Measurements from ENCODE around the gene PDCD11.

Gene PDCD11

DNA sequence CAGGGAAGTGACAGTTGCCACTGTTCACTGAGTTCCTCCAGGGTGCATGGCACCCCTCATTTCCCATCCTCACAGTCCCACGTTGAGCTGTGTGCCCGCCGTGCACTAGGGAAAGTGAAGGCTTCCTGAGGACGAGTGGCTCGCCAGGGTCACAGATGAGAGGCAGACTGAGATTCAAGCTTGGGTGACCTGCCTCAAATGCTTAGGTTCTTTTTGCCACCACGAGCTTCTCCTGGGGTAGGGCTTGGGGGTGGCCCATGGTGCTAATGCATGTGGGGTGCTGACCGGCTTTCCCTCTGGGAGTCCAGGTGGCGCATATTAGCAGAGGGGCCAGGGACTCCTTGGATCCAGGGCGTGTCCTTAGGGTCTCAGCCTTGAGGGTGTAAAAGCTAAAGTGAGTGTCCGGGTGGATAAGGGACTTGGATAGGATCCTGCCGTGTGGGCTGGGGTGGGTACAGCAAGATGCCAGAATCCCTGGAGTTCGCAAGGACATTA lies 53.8 kb downstream of the PDCD11 start:
- no peak for FAIRE-seq

DNA sequence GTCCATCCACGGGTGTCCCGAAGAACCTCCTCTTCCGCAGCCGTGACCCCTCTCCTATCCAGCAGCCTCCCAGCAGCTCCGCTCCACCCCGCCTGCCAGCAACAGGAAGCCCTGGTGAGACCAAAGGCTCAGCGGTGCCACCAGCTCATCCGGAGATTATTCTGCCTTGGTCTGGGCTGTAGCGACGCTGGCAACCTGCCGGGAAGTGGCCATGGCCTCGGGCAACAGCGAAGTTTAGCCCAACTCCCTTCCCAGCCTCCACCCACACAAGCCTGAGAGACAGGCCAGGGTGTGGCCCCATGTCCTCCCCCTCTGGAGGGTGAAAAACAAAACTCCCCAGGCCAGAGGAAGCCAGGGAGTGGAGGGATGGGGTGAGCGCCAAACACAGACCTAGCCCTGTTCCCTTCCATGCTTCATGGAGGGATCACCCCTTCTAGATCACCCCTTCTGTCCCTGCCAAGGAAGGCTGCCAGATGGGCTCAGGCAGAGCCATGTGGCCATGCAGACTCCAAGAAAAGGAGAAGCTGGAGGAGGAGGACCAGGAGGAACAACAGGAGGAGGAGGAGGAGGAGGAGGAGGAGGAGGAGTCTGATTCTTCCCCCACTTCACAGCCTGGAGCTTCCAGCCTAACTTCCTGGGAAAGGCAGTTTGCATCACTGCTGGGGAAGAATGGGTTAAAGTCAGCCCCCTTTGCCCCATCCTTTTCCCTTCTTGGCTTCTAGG lies 54.8 kb downstream of the PDCD11 start:
- FAIRE-seq: no peak

DNA sequence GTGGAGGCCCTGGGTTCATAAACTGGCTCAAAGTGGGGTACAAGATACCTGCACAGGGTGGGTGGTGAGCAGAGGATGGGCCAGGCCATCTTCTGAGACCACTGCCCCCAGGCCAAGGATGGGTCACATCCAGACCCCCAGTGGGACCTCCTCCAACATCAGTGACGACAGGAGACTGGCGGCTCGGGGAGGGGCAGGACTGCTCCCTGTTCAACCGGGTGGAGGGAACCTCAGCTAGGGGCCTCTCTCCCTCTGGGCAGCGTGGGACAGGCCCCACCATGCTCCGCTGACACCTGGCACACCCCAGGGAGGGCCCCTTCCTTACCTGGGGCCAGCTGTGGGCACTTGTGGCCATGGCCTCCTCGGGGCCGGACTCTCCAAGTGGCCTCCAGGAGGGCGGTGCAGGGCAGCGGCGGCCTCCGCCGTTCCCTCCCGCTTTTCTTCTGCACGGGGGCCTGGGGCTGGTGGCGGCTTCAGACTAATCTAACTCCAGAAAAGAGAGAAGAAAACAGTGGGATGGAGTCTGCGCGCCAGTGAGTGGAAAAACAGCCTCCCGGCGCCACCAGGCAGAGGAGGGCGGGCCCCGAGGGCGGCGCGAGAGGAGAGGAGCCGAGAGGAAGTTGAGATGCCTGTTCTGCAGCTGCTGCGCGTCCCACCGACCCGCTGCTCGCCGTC lies 55.5 kb downstream of the PDCD11 start, which contains the start of gene CALHM2:
Gene CALHM2 (minus strand): TSS at position 540 of the 675 bp plus-strand sequence. CDS start 2,429 bp downstream, outside the sequence.
- FAIRE-seq: no peak

DNA sequence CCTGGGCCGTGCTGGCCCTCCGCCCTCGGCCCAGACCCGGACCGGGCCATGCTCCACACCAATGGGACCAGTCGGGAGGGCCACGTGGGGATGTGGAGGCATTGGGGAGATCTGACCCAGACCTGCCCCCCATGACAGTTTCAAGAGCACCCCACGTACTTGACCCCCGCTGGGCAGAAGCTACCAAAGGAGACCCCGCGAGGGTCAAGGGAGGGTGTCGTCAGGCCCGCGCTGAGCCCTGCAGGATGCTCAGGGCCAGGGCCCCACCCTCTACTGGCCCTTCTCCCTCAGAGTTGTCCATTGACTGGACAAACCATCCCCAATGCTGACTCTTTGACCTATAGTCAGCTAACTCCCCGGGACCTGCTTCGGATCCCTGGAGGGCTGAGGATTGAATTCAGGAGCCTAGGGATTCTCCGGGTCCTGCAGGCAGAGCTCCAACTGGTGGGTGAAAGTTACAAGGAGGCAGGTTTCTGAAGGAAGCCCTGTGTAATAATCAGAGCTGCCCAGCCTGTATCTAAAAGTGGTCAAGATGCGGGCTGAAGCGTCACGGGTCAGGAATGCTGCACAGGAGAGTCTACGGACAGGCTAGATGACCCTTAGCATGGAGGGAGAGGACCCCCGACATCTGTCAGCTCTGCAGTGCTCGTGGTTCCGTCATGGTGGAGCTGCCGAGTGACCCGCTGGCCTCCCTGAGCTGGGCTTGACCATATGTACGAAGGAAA lies 56.2 kb downstream of the PDCD11 start:
- FAIRE-seq: no peak

DNA sequence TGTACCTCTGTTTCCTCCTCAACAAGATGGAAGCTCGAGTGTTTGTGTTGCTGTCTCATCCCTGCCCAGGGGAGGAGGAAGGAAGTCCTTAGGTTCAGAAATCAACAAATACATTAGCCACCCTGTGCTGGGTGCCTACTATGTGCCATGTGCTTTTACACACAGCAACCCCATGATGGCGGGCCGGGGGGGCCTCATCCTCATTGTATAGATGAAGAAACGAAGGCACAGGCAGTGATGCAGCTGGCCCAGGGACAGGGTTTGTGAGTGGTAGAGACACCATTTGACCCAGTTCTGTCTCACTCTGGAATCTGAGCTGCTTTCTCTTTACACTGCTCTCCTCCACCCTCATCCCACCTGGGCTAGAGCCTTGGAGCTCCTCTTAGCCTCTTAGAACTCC lies 57.6 kb downstream of the PDCD11 start:
- FAIRE-seq: no peak

DNA sequence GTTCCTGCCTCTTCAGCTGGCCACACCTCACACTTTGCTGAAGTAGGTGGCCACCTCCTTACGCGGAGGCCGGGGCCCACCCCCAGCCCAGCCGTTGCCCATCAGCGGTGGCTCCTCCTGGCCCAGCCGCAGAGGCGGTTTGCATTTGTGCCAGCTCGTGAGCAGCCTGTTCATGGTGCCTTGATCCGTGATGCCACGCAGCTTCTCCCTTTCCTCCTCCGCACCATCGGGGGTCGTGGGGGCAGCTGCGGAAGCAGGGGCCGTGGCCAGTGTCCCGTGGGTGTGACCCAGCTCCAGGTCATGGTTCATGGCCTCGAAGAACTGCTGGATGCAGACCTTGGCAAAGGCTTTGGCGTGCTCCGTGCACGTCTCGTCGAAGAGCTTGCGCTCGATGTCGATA lies 58.8 kb downstream of the PDCD11 start:
- no peak for FAIRE-seq

DNA sequence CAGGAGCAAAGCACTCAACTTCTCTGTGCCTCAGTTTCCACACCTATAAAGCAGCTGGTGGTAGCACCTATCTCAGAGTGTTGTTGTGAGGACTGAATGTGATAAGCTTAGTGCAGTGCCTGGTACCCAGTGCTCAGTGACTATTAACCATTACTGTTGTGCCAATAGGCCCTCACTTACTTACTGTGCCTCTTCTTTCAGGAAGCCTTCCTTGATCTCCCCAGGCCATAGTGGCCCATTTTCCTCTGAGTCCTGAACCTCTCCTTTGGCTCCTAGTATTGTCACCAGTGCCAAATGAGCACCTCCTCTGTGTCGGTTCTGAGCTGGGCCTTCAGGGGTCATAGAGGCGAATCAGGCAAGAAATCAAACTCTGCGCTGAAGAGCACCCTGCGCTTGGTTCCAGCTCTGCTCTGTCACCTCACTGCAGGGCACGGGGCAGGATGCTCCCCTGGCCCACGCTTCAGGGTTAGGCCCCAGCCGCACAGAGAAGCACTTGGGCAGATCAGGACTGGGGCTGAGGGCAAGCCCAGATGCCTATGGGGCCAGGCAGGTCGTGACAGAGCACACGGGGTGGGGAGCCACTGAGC lies 59.7 kb downstream of the PDCD11 start:
- no peak for FAIRE-seq

DNA sequence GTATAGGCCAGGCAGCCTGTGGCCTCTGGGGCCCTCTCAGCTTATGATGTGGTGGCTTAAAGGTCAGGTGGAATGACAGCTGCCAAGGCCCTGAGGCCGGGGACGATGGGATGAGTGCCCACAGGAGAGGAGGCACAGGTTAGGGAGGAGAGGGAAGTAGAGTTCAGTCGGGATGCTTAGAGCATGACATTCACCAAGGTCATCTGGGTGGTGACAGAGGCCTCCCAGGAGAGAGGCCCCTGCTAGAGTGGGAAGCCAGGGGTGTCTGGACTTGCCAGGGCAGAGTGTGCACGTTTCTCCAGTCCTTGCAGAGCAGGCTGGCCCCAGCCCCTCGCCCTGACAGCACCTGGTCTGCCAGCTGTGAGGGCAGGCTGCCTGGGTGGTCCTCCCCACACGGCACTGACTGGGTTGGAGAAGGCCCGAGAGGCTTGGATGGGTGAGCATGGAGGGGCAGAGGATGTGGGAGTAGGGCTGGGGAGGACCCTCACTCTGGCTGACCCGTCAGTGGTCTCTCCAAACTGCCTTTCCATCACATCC lies 60.8 kb downstream of the PDCD11 start:
- no peak for FAIRE-seq

DNA sequence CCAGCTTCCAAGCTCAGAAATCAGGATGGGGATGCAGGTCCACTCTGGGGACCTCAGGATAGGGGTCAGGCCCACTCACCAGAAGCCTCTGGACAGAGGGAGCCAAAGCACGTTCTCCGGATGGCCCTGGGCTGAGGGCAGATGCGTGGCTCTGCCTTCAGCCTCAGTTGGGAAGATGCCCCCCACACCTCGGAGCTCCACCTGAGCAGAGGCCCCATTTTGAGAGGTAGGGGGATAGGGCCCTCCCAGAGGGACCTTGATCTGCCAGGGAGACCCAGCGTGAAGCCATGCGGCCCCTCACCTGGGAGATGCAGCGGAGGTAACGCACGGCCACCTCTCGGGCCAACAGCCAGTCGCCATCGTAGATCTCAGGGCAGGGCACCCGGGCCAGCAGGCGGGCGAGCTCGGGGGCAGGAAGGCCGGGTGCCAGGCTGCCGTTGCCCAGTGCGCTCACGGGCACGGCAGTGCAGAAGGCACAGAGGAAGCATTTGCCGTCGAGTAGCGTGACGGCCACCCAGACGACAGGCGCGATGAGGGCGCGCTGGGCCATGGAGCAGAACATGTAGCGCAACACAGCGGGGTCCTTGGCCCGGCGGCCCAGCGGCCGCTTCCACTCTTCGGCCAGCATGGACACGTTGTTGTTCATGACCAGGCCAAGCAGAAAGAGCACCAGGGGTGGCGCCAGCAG lies 61.6 kb downstream of the PDCD11 start:
- FAIRE-seq: no peak

DNA sequence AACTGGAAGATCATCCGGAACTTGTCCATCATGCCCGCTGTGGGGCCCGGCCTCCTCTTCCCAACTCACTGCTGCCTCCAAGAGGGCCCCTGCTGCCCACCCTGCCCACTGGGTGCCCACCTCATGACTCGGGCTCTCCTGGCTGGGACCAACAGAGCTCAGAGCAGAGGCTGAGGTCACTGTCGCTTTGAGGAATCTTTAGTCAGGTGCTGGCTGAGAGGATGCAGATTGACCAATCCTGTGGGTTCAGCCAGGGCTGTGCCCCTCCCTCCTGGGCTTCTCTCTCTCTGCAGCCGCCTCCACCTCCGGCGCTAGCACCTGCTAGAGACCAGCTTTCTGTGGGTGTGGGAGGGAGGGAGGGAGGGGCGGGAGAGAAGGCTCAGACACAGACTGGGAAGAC lies 62.3 kb downstream of the PDCD11 start, which contains the start of gene CALHM1:
Gene CALHM1 (minus strand): TSS at position 181 of the 400 bp plus-strand sequence. CDS start 149 bp downstream, at position 32.
- no peak for FAIRE-seq

DNA sequence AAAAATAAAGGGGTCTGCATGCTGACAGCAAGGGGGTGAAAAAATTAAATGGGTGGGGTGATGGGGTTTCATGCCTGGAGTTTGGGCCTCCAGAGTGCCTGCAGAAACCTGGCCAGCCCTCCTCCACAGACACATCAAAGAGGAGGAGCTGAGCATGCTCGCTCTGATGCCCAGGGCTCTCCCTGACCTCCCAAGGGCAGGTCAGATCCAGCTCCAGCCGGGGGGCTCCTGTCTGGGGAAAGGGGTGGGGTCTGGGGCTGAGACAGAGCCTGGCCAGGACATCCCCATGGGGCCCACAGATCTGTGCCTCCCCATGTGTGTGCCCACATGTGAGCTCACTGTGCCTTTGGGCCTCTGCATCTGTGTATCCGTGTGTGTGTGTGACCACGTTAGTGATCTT lies 63.2 kb downstream of the PDCD11 start:
- FAIRE-seq: no peak

DNA sequence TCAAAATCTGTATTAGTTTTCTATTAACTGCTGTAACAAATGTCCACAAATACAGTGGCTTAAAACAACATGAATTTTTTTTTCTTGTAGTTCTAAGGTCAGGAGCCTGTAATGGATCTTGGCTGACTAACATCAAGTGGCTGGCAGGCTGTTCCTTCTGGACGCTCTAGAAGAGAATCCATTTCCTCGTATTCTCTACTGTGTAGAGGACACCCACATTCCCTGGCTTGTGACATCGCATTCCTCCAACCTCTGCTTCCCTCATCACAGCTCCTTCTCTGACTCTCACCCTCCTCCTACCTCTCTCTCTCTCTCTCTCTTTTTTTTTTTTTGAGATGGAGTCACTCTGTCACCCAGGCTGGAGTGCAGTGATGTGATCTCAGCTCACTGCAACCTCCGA lies 67.1 kb downstream of the PDCD11 start:
- no peak for FAIRE-seq

DNA sequence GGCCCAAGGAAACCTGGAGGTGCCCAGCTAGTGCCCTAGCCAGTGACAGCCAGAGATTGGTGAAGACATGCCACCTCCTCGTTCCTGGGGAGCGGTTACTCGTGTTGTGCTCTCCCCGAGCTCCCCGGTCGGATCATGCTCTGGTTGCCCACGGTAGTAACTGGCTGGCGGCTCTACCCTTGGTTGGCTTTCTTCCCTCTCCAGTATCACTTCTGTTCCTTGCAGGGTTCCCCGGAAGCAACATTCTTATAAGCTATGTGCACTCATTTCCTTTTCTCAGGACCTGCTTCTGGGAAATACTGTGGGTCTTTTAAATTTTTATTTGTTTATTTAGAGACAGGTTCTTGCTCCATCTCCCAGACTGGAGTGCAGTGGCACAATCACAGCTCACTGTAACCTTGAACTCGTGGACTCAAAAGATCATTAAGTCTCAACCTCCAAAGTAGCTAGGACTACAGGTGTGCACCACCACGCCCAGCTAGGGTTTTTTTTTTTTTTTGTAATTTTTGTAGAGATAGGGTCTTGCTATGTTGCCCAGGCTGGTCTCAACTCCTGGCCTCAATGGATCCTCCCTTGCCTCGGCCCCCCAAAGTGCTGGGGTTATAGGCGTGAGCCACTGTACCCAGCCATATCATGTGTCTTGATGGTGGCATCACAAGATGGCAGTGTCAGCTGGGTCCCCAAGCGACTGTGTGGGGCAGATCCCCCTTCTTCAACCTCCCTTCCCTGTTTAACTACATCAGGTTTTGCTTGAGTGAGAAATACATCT lies 69.2 kb downstream of the PDCD11 start:
- FAIRE-seq: no peak

DNA sequence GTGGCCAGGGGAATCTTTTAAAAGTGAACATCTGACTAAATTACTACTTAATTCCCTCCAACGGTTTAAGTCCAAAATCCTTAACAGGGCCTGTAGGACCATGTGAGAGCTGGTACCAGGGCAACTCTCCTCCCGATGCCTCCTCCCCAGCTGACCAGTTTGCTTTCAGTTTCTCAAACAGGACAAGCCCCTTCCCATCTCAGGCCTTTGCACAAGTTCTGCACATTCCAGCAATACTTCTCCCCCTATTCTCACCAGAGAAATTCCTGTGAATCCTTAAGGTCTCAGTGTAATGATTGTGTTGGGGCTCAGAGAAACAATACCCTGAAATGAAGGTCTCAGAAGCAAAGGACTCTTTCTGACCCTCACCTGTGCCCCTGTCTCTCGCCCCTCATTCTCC lies 70.3 kb downstream of the PDCD11 start:
- no peak for FAIRE-seq

DNA sequence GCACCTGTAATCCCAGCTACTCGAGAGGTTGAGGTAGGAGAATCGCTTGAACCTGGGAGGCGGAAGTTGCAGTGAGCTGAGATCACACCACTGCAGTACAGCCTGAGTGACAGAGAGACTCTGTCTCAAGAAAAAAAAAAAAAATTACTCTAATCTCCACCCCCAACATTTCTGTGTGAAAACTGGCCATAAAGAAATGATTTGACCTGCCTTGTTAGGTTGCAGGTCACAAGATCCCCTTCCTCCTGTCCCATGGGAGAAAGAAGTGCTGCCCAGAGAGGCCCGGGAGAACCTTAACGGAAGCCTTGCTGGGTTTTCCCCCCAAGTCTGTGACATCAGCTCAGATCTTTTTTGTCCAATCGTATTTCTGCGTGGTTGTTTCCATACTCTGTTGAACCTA lies 71.0 kb downstream of the PDCD11 start:
- FAIRE-seq: no peak

DNA sequence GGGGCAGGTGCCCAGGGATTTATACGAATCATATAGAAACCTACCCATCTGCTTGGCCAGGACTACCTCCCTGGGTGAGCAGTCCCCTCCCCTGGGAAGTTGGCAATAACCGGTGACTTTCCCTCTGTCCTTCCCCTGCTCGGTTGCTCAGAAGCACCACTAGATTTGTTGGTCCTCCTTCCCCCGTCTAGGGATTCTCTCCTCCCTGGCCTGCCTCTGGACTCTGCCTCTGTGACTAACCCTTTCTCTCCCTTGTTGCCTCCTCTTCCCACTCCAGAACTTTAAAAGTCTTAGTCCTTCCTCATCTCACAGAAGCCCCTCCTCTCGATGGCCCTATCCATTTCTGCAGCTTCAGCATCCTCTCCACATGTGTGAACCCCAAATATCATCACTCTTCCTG lies 72.8 kb downstream of the PDCD11 start:
- no peak for FAIRE-seq

DNA sequence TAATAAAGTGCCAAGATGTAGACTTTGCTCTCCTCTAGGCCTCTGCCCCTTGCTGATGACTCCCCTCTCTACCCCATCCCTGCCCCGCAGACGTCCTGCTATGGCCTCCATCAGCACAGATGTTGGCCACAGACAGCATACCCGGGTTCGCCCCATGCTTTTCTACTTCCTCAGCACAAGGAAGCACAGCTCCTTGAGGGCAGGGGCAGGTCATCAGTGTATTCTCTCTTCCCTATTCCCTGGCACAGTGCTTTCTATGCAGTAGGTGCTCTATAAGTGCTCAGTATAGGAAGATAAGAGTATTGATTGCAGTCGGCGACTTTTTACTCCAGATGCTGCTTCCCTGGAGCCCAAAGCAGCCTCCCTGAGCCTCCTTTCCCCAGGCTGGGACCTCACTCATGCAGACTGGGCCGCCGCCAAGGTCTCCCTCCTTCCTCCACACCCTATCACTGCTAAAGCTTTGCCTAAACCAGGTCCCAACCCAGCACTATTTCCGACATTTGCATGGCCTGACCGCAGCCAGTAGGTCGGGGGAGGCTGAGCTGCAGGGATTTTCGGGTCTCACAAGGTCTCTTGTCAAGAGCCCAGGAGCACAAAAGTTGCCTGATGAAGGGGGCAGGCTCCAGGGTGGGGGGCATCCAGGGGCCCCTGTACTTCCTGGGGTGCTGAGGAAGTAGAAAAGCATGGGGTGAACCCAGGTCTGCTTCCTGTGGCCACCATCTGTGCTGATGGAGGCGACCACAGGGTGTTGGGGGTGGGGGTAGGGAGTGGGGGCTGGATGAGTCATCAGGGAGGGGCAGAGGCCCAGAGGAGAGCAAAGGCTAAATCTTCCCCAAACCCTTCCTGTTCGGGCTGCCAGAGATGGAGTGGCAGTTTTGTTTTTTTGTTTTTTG lies 74.6 kb downstream of the PDCD11 start:
- FAIRE-seq: no peak

DNA sequence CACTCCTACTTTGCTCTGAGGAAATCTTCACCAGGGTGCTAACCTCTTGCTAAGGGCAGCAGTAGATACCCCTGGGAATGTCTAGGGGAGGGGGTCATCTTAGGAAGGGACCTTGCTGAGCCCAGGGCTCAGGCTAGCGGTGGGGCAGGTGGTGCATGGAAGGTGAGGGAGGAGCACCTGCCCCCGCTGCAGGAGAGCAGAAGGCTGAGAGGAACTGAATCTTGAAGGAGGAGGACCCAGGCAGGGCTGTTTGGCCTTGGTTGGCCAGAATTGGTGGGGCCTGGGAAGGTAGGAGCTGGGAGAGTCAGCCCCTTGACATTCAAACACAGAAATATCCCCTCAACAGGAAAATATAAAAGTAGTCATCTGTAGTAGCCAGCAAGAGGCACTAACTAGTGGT lies 75.6 kb downstream of the PDCD11 start:
- no peak for FAIRE-seq

DNA sequence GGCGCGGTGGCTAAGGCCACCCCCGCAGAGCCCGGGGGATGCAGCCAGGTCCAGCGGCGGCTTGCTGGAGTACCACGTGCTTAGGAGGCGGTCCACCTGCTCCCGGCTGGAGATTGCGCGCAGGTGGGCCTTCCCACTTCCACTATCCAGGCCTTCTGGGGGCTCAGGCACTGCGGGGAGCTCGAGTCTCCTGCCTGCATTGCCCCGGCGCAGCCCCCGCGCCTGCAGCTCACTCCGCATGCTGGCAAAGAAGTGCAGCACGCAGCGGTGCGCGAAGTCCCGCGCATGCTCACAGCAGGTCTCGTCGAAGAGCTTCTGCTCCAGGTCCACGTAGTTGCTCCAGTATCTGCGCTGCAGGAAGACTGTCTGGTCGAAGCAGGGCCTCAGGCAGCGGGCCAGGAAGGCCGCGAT lies 76.8 kb downstream of the PDCD11 start:
- no peak for FAIRE-seq

DNA sequence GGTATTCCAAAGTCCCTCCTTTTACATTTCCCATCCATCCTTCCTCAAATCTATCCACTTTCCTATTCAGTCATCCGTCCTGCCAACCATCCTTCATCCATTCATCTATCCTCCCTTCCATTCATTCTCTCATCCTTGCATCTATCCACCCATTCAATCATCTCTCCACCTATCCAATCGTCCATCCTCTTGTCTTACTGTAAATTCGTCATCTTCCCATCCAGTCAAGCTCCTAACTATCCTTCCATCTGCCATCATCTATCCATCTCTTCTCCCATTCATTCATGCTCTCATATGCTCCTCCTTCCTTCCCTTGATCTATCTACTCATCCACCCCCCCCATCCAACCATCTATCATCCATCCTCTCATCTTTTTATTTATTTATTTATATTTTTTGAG lies 77.7 kb downstream of the PDCD11 start:
- no peak for FAIRE-seq
